Activated T-helper 1 cell treated with anti-CD3 and anti-CD28 coated beads, Interleukin-2, amount 50 U/mL, for 16 hours (primary cell): ENCODE results near the gene RGS16.

ENCODE experiments used
- DNase-seq, 2 donors: peaks; one replicate each; pipeline ENCODE4 v3.0.0-alpha.2; 2020; ENCODE audit warnings: low read depth in 1 of 2, low spot score in 1 of 2

RGS16 gene

DNA sequence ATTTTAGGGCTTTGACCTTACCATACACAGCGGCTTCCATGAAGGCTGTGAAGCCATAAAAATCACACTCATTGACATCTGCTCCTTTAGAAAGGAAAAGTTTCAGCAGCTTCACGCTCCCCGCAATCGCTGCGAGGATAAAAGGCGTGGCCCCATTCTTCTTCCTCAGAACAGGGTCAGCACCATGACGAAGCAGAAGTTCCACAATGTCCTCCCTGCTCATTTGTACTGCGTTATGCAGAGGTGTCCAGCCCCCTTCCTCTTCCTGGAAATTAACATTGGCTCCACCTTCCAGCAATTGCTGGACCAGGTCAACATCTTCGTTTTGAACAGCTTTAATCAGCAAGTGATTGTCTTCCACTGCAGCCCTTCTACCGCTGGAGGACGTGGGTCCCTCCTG, 17.8 kb downstream of the RGS16 start:
- DNase-seq = no peak

DNA sequence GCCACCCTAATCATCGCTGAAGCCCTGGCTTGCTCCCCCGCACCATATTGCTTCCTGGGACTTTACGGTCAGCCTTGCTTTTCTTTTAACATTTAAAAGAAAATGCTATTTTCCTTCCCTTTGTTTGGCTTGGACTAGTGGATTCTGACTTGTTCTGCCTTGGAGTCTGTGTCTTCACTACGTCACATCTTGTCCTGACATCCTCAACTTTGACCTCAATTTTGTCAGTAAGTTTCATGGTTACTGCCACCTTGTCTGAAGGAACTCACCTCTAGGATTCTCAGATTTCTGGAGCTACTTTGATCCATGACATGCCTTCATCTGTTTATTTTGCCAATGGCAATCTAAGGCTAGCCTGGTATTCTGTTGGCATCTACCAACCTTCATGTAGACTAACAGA, 19.4 kb downstream of the RGS16 start:
- no peak for DNase-seq

DNA sequence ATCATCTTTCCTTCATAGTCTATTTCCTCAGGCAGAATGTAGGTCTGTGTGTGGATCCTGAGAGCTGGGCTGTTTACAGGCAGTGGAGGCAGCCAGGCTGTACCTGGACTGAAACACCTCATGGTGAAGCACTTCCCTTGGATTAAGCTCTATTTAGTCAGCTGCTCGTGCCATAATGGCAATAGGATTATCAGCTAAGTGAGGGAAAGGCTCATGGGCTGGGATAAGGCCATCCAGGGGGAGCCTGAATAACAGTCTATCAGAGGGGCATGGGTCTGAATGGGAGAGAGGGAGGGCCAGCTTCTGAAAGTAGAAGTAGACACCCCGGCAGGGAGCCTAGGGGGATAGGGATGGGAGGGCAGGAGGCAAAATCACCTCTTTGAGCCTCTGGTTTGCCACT, 23.5 kb downstream of the RGS16 start:
- DNase-seq = no peak

DNA sequence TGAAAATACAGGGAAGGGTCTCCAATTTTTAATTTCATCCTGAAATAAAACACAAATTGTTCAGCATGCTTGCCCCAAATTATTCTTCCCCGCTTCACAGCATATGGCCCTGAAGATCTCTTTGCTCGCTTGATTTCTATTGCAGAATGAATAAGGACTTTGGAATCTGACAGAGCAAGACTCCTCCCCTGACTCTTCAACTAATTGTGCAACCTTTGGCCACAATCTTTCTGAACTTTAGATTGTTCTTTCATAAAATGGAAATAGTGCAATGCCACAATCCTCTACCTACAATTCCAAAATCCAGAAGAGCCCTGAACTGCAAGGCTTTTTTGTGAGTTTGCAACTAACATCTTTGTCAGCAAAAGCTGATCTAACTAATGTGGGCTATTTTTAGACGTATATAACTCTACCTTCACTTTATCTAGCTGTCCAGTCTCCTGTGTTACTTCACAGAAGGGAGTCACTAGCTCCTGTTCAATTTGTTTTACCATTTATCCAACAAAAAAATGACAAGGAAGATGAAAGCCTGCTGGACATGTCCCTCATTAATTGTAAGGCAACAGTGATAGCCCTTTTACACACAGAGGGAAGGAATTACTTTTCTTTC, 28.5 kb downstream of the RGS16 start:
- DNase-seq = no peak

DNA sequence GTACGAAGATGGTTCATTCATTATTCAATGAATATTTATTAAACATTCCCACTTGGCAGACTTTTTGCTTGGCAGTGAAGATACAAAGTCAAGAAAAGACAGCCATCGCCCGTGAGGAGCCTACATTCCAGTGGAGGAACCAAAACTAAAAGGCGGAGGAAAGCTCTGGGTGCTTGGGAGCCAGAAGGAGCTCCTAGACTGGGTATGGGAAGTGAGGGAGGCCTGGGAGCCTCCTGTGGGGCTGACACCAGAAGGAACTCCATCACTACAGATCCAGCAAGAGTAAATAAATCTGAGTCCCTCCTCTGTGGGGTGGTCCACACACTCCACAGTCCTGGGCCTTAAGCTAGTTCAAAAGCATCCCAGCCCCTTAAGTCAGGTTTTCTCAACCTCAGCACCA, 30.0 kb downstream of the RGS16 start:
- no peak for DNase-seq

DNA sequence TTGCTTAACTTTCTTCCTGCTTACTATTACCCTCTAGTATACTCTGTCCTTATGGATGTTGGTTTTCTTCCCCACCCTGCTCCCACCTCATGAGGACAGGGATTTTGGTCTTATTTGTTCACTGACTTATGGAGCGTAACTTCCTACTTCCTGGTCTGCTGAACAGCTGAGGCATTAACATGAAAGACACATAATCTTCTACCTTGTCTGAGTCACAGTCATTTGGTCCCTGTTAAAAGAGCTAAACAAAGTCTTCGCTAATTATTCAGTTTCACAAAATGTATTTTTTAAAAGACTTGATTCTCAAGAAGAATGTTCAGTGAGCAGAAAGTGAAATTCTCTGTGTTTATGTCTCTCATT, 33.6 kb downstream of the RGS16 start:
- DNase-seq = no peak

GRCh38 chr1:182569939-182570610, 34.1 kb downstream of the RGS16 start:
- no peak for DNase-seq

DNA sequence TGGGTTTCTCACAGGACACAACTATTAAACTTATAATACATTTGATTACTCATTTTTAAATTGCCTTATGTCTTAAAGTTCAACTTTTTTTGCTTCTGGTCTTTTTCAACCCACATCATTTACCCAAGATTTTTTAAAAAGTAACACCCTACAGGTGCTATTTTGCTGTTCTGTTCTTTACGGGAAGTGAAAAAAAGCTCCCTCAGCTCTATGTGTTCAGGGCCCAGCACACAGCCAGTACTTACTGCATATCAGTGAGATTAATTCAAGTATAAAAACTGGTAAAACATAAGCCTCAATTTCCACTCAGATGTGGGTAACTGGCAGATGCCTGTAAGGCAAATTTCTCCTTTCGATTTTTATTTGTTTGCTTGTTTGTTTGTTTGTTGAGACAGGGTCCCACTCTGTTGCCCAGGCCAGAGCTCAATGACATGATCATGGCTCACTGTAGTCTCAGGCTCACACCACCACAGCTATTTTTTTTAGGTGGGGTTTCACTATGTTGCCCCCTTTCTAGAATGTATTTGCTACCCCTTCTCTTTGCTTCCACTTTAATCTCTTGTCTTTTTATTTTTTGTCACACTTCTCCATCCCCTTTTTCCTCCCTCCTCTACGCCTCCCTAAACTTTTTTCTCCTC, 35.4 kb downstream of the RGS16 start:
- no peak for DNase-seq

GRCh38 chr1:182567629-182568028, 36.6 kb downstream of the RGS16 start:
- no peak for DNase-seq

GRCh38 chr1:182565537-182565936, 38.7 kb downstream of the RGS16 start:
- DNase-seq = no peak

DNA sequence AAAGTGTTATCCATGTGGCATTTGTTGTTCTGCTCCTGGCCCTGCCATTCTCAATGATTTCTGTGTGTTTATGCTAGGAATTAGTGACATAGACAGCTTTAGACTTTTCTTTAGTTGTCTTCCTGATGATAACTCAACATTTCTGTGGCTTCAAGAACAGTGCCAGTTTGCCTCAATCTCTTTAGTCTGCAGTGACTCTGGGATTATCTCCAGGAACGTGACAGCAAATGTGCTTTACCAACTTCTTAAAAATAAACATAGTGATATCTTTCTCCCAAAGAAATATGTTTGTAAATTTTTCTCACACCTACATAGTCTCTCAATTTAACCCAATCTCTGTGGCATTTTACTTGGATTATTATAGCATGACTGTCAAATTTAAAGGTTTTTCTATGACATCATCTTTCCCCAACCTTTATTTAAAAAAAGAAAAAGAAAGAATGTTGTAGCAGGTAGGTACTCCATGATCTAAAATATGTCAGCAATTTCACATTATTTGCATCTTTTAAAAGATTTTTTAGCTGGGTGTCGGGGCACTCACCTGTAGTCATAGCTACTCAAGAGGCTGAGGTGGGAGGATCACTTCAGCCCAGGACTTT, 39.7 kb downstream of the RGS16 start:
- no peak for DNase-seq

- DNase-seq = no peak
These were observed 41.1 kb downstream of the RGS16 start for GRCh38 chr1:182563095-182563494.

DNA sequence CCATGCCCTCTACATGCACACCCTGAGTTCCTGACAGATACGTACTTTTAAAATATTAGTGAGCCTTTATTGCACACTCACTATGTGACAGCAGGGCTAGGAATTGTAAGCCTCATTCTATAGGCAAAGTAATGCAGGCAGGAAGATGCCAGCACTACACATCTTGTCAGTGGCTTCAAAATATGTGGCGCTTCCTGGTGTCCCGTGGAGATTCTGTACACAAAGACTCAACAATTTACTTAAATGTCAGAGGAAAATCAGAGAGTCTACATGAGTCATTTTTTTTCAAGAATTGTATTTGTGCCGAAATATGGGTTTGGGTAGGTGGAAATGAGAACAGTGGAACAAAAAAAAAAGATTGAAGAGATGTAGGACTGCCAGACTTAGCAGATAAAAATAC, 42.7 kb downstream of the RGS16 start:
- no peak for DNase-seq

DNA sequence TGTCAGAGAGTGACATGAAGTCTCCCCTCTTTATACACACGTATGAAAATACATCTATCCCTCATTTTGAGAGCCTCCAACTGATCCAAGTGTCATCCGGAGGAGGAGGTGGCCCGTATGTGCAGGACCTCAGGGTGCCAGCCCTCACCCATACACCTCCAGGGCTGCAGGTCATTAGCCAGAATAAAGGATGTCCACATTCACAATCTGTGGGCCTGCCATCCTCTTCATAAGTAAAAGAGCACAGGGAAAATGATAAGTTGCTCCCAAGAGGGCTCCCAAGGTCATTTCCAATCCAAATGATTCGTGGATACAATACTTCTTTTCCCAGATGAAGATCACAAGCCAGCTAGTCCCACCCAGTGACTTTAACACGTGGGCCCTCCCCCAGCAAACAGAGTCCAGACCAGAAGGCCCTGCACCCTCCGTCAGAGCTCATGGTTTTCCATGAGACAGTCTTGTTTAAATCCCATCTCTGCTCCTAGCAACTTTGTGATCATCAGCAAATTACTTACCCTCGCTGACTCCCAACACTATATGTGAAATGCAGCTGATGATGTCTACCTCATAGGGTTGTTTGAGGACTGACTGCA, 43.7 kb downstream of the RGS16 start:
- DNase-seq = no peak

DNA sequence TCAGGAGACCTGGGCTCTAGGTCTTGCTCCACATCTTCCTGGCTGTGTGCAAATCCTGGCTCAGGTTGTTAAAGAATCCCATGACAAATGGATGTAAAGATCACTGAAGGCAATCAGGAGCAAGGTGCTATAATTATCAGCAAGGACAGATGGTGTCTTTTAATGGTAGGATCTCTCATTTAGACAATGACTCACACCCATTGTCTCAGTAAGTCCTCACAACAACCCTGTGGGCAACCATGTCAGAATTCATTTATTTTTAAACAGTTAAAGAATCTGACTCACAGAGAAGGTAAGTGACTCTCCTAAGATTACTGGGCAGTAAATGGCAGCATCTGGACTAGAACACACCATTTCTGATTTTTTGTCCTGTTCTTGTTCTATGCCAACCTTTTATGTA, 47.9 kb downstream of the RGS16 start:
- DNase-seq = no peak

- no peak for DNase-seq
These were observed 48.7 kb downstream of the RGS16 start for GRCh38 chr1:182555493-182555892.

DNA sequence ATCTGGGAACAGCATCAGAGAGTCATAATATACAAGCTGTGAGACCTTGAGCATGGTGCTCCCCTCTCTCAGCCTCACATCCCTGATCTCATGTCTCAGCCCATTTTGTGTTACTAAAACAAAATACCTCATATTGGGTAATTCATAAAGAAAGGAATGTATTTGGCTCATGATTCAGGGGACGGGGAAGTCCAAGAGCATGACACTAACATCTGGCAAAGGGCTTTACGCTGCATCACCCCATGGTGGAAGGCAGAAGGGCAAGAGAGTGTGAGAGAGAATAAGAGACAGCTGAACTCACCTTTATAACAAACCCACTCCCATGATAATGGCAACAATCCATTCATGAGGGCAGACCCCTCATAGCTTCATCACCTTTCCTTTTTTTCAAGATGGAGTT, 51.7 kb downstream of the RGS16 start:
- no peak for DNase-seq

GRCh38 chr1:182549811-182550210, 54.4 kb downstream of the RGS16 start:
- DNase-seq = no peak

DNA sequence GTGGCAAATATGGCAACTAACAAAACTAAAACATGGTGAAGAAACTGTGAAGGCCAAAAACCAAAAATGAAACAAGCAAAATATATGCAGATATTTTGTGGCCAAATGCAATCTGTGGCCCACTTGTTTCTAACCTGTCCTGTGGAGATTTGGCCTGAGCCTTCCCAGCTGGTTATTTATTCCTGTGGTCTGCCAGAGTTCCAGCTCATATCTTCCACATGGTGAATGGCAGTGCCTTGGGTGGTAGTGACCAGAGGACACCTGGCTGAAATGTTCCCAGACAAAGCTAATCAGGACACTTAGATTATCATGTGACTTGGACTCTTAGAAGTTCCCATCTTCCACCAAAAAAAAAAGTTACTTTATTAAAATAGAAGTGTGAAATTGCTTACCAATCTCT, 54.8 kb downstream of the RGS16 start:
- no peak for DNase-seq
